Mesenchymal stem cell (in vitro differentiated cells and primary cell): ENCODE data around the gene PRKCZ.

ENCODE experiments used
- DNase-seq: peaks from one replicate; pipeline ENCODE4 v3.0.0-alpha.2; 2013
- H2AFZ ChIP-seq: one replicate; pipeline ENCODE4 v1.6.1; 2013; ENCODE audit warnings: low read depth, mild to moderate bottlenecking, control low read depth, inconsistent platforms, low read length, moderate library complexity
- H2AK5ac ChIP-seq: 2 replicates; pipeline ENCODE4 v1.6.1; 2013; ENCODE audit warnings: low read length, moderate library complexity, mild to moderate bottlenecking, inconsistent platforms; ENCODE audit not compliant: severe bottlenecking
- H2BK120ac ChIP-seq: one replicate; pipeline ENCODE4 v1.6.1; 2013; ENCODE audit warnings: low read depth, mild to moderate bottlenecking, inconsistent platforms, low read length, moderate library complexity
- H2BK12ac ChIP-seq, 2 experiments: one replicate each; pipeline ENCODE4 v1.6.1; 2013; ENCODE audit warnings: inconsistent platforms in 2 of 2, low read length in 2 of 2, mild to moderate bottlenecking in 2 of 2, moderate library complexity in 2 of 2, control low read depth in 1 of 2
- H2BK15ac ChIP-seq: one replicate; pipeline ENCODE4 v1.6.1; 2013; ENCODE audit warnings: mild to moderate bottlenecking, low read depth, inconsistent platforms; ENCODE audit not compliant: poor library complexity, severe bottlenecking
- H2BK5ac ChIP-seq: 2 replicates; pipeline ENCODE4 v1.6.1; 2013; ENCODE audit warnings: low read depth, mild to moderate bottlenecking, low read length, control low read depth, inconsistent platforms; ENCODE audit not compliant: poor library complexity, severe bottlenecking
- H3K14ac ChIP-seq, 2 experiments: one replicate each; pipeline ENCODE4 v1.6.1; 2013; ENCODE audit warnings: inconsistent platforms in 2 of 2, low read length in 2 of 2, control low read depth in 1 of 2, mild to moderate bottlenecking in 1 of 2, moderate library complexity in 1 of 2
- H3K18ac ChIP-seq, 2 experiments: one replicate each; pipeline ENCODE4 v1.6.1; 2013; ENCODE audit warnings: inconsistent platforms in 2 of 2, low read length in 2 of 2, control low read depth in 1 of 2, low read depth in 1 of 2, mild to moderate bottlenecking in 1 of 2
- H3K23ac ChIP-seq, 2 experiments: one replicate each; pipeline ENCODE4 v1.6.1; 2013; ENCODE audit warnings: inconsistent platforms in 2 of 2, low read length in 2 of 2, mild to moderate bottlenecking in 2 of 2, moderate library complexity in 2 of 2, control low read depth in 1 of 2
- H3K27ac ChIP-seq: 2 replicates; pipeline ENCODE4 v1.5.1; 2013; ENCODE audit warnings: mild to moderate bottlenecking, moderate library complexity, low read length, control low read depth, inconsistent platforms; ENCODE audit not compliant: poor library complexity, severe bottlenecking
- H3K27me3 ChIP-seq, 2 experiments: 2 replicates each; pipeline versions ENCODE4 v1.6.1 to v1.7.0; 2013; ENCODE audit warnings: low read length in 2 of 2, mild to moderate bottlenecking in 2 of 2, moderate library complexity in 2 of 2, control low read depth in 1 of 2, inconsistent platforms in 1 of 2; ENCODE audit not compliant: control insufficient read depth in 1 of 2, insufficient read depth in 1 of 2
- H3K36me3 ChIP-seq, 2 experiments: 2 replicates each; pipeline versions ENCODE4 v1.6.1 to v1.7.0; 2013; ENCODE audit warnings: low read length in 2 of 2, control low read depth in 1 of 2, inconsistent platforms in 1 of 2, low read depth in 1 of 2, mild to moderate bottlenecking in 1 of 2; ENCODE audit not compliant: insufficient read depth in 2 of 2, control insufficient read depth in 1 of 2
- H3K4ac ChIP-seq, 2 experiments: one replicate each; pipeline ENCODE4 v1.6.1; 2013; ENCODE audit warnings: inconsistent platforms in 2 of 2, low read length in 2 of 2, mild to moderate bottlenecking in 2 of 2, moderate library complexity in 2 of 2, control low read depth in 1 of 2, low read depth in 1 of 2
- H3K4me1 ChIP-seq: 2 replicates; pipeline ENCODE4 v1.6.1; 2013; ENCODE audit warnings: low read depth, low read length, control low read depth; ENCODE audit not compliant: control insufficient read depth, insufficient read depth
- H3K4me2 ChIP-seq: 2 replicates; pipeline ENCODE4 v1.6.1; 2013; ENCODE audit warnings: low read length, mild to moderate bottlenecking, inconsistent platforms; ENCODE audit not compliant: poor library complexity, severe bottlenecking
- H3K4me3 ChIP-seq, 2 experiments: 2 replicates each; pipeline versions ENCODE4 v1.5.1 to v1.7.0; 2013; ENCODE audit warnings: low read length in 2 of 2, mild to moderate bottlenecking in 2 of 2, control low read depth in 1 of 2, low read depth in 1 of 2; ENCODE audit not compliant: insufficient read depth in 1 of 2
- H3K79me1 ChIP-seq: replicated peaks from 2 replicates; pipeline ENCODE4 v1.6.1; 2013; ENCODE audit warnings: mild to moderate bottlenecking, control low read depth, low read length, inconsistent platforms; ENCODE audit not compliant: poor library complexity, severe bottlenecking
- H3K9ac ChIP-seq: 2 replicates; pipeline ENCODE4 v1.7.0; 2013; ENCODE audit warnings: mild to moderate bottlenecking, low read length, moderate library complexity
- H3K9me3 ChIP-seq: 2 replicates; pipeline ENCODE4 v1.7.0; 2013; ENCODE audit warnings: mild to moderate bottlenecking, low read length; ENCODE audit not compliant: control insufficient read depth
- H4K8ac ChIP-seq: one replicate; pipeline ENCODE4 v1.6.1; 2013; ENCODE audit warnings: inconsistent platforms, mild to moderate bottlenecking, low read length, moderate library complexity
- H4K91ac ChIP-seq: one replicate; pipeline ENCODE4 v1.6.1; 2013; ENCODE audit warnings: mild to moderate bottlenecking, low read length, inconsistent platforms
- WGBS: methylation state at CpG from one replicate; pipeline ENCODE4 v1.1.7; 2013; ENCODE audit warnings: mixed read lengths; 5-methylcytosine and 5-hydroxymethylcytosine counted together

The PRKCZ gene

DNA sequence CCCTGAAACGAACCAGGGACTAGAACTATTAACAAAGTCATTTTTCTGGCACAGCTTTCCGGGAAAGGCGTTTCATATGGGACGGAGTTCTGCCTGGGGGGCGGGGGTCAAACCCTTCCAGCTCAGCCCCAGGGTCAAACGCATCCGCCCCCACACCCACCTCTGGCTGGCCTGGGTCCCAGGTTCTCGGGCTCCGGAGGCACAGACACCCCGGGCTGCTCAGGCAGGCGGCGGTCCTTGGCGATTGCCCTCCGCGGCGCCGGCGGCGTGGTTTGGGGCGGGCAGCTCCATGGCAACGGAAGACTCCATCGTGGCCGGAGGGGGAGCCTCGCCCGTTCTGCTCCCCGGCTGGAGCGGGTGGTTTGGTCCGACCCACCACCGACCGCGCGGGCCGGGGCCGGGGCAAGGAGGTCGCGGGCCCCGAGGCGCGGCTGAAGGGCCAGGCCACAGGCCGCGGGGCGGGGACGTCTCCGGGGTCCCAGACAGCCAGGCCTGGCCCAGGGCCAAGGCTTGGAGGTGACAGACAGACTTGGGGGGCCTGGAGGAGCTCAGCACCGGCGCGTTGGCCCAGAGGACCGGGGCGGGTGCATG is 46.6 kb upstream of the PRKCZ start, which contains the start of gene CFAP74:
Gene CFAP74 (minus strand): TSS at position 246 of the 591 bp plus-strand sequence. CDS start 12,830 bp downstream, outside the sequence.
- H3K9me3 ChIP-seq = no peaks in the 10 kb centered on the region
- WGBS = 7% methylated on average over 47 of the region's 49 CpGs
- no peak within 1 kb of the TSS for H3K27ac ChIP-seq
- no peak within 1 kb of the TSS for H3K4ac ChIP-seq
- peak; percentile 65 for DNase-seq
- peak within 1 kb of the TSS; percentile 43 for H3K9ac ChIP-seq
- H2BK5ac ChIP-seq = no peak within 1 kb of the TSS
- no peak within 1 kb of the TSS for H4K91ac ChIP-seq
- H2AK5ac ChIP-seq = no peak within 1 kb of the TSS
- peak within 1 kb of the TSS in 1 of 2 experiments; percentile 39 for H3K4me3 ChIP-seq
- peaks cover 7% of the 10 kb centered on the region for H3K4me1 ChIP-seq
- H3K18ac ChIP-seq = no peak within 1 kb of the TSS
- H3K23ac ChIP-seq = no peak within 1 kb of the TSS
- peak within 1 kb of the TSS; percentile 83 for H3K4me2 ChIP-seq
- no peak within 1 kb of the TSS for H2AFZ ChIP-seq
- no peak within 1 kb of the TSS for H2BK12ac ChIP-seq
- no peaks in the 10 kb centered on the region for H3K79me1 ChIP-seq
- H4K8ac ChIP-seq = no peak within 1 kb of the TSS
- no peak within 1 kb of the TSS for H2BK15ac ChIP-seq
- no peak within 1 kb of the TSS for H2BK120ac ChIP-seq
- no peak within 1 kb of the TSS for H3K14ac ChIP-seq
- no peaks in the 10 kb centered on the region for H3K36me3 ChIP-seq
- peaks cover 38 to 54% of the 10 kb centered on the region in 2 experiments for H3K27me3 ChIP-seq

DNA sequence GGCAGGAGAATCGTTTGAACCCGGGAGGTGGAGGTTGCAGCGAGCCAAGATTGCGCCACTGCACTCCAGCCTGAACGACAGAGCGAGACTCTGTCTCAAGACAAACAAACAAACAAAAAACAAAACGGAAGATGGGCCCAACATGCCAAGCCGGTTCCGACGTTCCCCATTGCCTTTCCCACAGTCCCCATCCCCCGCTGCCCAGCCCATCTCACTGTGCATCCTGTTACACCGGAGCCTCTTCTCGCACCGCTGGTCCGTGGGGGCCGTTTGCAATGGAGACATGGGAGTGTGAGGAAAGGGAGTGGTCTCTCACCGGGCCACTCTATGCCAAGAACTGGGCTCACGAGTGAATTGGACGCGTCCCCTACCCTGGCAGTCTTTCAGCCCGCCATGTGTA is 45.4 kb upstream of the PRKCZ start:
- Histone ChIP-seq H3K4ac (no peak overlapping the region), H2AK5ac (no peak overlapping the region), H3K9ac (no peak overlapping the region), H2AFZ (no peak overlapping the region), H3K9me3 (no peaks in the 10 kb centered on the region), H3K36me3 (no peaks in the 10 kb centered on the region), H3K4me1 (peaks cover 7% of the 10 kb centered on the region), H4K8ac (no peak overlapping the region), H3K79me1 (no peaks in the 10 kb centered on the region), H3K27me3 (peaks cover 46 to 63% of the 10 kb centered on the region in 2 experiments), H2BK5ac (no peak overlapping the region), H3K23ac (no peak overlapping the region), H2BK12ac (no peak overlapping the region), H3K14ac (no peak overlapping the region), H2BK15ac (no peak overlapping the region), H4K91ac (no peak overlapping the region), H2BK120ac (no peak overlapping the region), H3K18ac (no peak overlapping the region), H3K4me2 (no peak overlapping the region), H3K27ac (no peak overlapping the region), H3K4me3 (no peak overlapping the region)
- 94% methylated on average over 21 of the region's 21 CpGs for WGBS
- no peak for DNase-seq

DNA sequence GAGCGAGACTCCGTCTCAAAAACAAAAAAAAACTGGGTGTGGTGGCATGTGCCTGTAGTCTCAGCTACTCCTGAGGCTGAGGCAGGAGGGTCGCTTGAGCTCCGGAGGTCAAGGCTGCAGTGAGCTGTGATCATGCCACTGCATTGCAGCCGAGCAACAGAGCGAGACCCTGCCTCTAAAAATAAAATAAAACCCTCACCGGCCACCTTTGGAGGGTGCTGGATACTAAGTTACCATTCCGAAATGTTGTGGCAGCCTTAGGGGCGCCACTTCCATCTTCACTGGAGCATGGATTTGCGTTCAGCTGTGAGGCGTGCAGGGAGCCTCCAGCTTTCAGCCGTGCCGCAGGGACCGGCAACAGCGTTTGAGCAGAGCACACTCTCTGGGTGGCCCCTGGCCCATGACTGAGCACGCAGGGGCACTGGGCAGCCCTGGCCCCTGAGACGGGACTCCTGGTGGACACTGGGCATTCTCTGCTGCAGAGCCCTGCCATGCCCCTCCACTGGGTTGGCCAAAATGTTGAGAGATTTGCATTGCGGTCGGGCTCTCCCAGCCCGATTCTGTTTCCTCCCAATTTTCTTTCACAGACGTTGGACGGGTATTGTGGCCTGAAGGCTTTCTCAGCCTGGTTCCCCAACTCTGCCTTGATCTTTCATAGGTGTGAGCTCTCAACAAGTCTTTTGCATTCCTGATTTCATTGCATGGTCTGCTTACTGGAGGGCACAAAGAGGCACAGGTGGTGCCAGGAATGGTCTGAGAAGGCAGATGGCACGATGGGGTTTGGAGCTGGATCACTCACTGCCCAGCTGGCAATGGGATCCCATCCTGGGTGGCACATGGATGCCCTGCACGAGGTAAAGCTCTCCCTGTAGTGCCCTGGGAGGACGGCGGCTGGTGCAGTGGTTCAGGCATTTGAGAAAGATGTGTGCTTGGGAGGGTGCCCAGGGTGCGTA is 40.8 kb upstream of the PRKCZ start:
- H3K18ac ChIP-seq = no peak overlapping the region
- H2BK120ac ChIP-seq = no peak overlapping the region
- H3K9me3 ChIP-seq = no peaks in the 10 kb centered on the region
- H3K79me1 ChIP-seq = no peaks in the 10 kb centered on the region
- no peak overlapping the region for H4K8ac ChIP-seq
- H3K4ac ChIP-seq = no peak overlapping the region
- H3K4me3 ChIP-seq = no peak overlapping the region
- peaks cover 48 to 64% of the 10 kb centered on the region in 2 experiments for H3K27me3 ChIP-seq
- no peak overlapping the region for H2AFZ ChIP-seq
- H2BK5ac ChIP-seq = no peak overlapping the region
- H2AK5ac ChIP-seq = no peak overlapping the region
- no peak overlapping the region for H3K23ac ChIP-seq
- 88% methylated on average over 27 of the region's 27 CpGs for WGBS
- no peak for DNase-seq
- H3K36me3 ChIP-seq = no peaks in the 10 kb centered on the region
- H3K4me2 ChIP-seq = no peak overlapping the region
- H3K4me1 ChIP-seq = no peaks in the 10 kb centered on the region
- H2BK12ac ChIP-seq = no peak overlapping the region
- H3K14ac ChIP-seq = no peak overlapping the region
- peak overlapping the region; percentile 6 for H4K91ac ChIP-seq
- H3K27ac ChIP-seq = no peak overlapping the region
- no peak overlapping the region for H2BK15ac ChIP-seq
- no peak overlapping the region for H3K9ac ChIP-seq

DNA sequence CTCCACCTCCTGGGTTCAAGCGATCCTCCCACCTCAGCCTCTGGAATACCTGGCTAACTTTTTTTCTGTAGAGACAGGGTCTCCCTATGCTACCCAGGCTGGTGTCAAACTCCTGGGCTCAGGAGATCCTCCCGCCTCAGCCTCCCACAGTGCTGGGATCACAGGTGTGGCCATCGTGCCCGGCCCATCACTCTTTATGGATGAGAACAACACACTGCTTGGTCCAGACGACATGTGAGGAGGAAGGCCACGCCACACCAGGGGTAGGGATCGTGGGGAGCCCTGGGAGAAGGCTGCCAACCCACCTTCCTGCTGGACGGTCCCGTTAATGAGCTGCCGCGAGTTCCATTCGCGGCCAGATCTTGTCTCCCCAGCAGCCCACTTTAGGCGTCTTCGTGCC is 36.0 kb upstream of the PRKCZ start:
- Histone ChIP-seq H3K79me1 (no peaks in the 10 kb centered on the region), H2BK5ac (no peak overlapping the region), H3K4me3 (no peak overlapping the region), H2AK5ac (no peak overlapping the region), H3K4me2 (no peak overlapping the region), H3K27ac (no peak overlapping the region), H2BK15ac (no peak overlapping the region), H3K27me3 (peaks cover 69 to 81% of the 10 kb centered on the region in 2 experiments), H2BK12ac (no peak overlapping the region), H3K9ac (no peak overlapping the region), H4K91ac (no peak overlapping the region), H2AFZ (no peak overlapping the region), H3K36me3 (no peaks in the 10 kb centered on the region), H2BK120ac (no peak overlapping the region), H3K4me1 (no peaks in the 10 kb centered on the region), H3K14ac (no peak overlapping the region), H3K18ac (no peak overlapping the region), H3K23ac (no peak overlapping the region), H3K4ac (no peak overlapping the region), H4K8ac (no peak overlapping the region), H3K9me3 (no peaks in the 10 kb centered on the region)
- 88% methylated on average over 15 of the region's 15 CpGs for WGBS
- no peak for DNase-seq
